ENCODE data around the gene GPR26.

GRCh38 chr10:123675811-123676210, 9.7 kb downstream of the GPR26 start:
- no peak for TF ChIP-seq CTCF (IDR thresholded peaks at IDR 0.05)
- TF ChIP-seq EZH2 (IDR thresholded peaks at IDR 0.05; ENCODE audit: borderline replicate concordance, insufficient read depth, low read depth, low read length, poor library complexity, severe bottlenecking): no peak

Measured in B cell (primary cell).